Adrenal gland (tissue), 5 donors: ENCODE data around the gene FCSK.
A peak's percentile ranks its signal among the peaks of the same experiment; 100 is the strongest.

Experiments
- CTCF ChIP-seq, 6 experiments: fragments of 450-650 bp in 4 of 6; fragments of 200-600 bp in 2 of 6; sonication (generic) in 1 of 6; IDR thresholded peaks; 1 replicate in 5 of 6; 2 replicates in 1 of 6; pipeline versions ENCODE4 v1.5.1 to v1.8.0; 2016 to 2021; ENCODE audit warnings: antibody characterized with exemption in 6 of 6, mild to moderate bottlenecking in 2 of 6, moderate library complexity in 1 of 6
- POLR2A ChIP-seq, 2 donors: fragments of 450-650 bp; IDR thresholded peaks; one replicate each; pipeline ENCODE4 v1.6.1; 2017; ENCODE audit warnings: antibody characterized with exemption in 2 of 2, mild to moderate bottlenecking in 2 of 2, moderate library complexity in 1 of 2
- donor health status: DM: no; HTN: no; CAD: no.

GRCh38 chr16:70470927-70471341 is 16.5 kb downstream of the FCSK start:
- TF ChIP-seq CTCF (IDR thresholded peaks at IDR 0.05): peak; percentile 36 to 76 (median 69)
- TF ChIP-seq POLR2A (IDR thresholded peaks at IDR 0.05): no peak
